CD4-positive, alpha-beta T cell treated with Interleukin-4 for 4 hours (primary cell): ENCODE measurements around the gene OPHN1.
"Not testable (repeated sequence)": the region's sequence is repeated elsewhere in the genome, so short reads cannot be mapped to it uniquely, and the experiment has no call there.

Experiments
- DNase-seq: peaks from one replicate; pipeline ENCODE4 v3.0.0-alpha.2; 2020

The OPHN1 gene

DNA sequence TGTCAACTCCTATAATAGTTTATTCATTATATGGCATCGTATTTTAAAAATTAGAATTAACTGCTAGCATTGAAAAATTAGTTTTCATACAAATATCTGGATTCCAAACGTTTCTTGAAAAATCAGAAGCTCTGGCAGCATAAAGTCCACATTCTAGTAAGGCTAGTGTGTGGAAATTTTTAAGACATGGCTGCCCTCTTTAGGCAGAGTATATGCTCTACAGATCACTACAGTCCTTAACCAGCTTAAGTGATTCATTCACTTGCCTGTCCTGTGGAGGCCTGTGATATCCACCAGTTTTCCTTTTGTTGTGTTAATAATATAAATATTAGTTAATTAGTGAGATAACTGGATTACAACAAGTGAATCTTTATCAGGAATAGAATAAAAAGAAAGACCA, 287.2 kb downstream of the OPHN1 start:
- no peak for DNase-seq

DNA sequence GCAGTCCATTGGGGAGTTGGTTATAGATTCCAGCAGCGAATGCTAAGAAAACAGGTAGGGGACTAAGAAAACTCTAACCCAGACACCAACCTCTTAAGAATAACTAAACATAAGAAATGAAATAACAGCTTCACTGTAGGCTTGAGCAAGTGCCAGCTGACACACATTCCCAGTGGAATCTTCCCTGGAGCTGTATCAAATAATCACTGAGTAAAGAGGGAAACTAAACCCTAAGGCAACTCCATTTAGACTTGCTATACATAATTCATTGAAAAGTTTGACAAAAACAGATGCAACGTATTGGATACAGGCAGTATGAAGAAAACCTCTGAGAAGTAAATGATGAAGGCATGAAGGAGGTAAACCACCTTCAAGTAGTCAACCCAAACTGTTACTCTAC, 293.5 kb downstream of the OPHN1 start:
- no peak for DNase-seq

DNA sequence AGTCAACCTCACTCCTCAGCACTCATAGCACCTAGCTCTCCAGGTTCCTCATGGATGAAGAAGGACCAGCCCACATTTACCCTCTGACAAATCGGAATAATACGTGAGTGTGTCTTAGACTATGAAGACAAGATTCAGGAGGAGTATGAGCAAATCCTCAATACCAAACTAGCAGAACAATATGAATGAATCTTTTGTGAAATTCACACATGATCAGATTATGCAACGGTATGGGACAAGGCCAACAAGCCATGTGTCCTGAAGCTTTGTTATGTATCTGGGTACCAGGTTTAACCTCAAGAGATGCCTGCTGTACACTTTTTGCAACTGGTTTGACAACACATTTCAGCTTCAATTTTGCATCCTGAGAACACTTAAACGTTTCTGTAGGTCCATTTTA, 300.1 kb downstream of the OPHN1 start:
- DNase-seq, result no peak

DNA sequence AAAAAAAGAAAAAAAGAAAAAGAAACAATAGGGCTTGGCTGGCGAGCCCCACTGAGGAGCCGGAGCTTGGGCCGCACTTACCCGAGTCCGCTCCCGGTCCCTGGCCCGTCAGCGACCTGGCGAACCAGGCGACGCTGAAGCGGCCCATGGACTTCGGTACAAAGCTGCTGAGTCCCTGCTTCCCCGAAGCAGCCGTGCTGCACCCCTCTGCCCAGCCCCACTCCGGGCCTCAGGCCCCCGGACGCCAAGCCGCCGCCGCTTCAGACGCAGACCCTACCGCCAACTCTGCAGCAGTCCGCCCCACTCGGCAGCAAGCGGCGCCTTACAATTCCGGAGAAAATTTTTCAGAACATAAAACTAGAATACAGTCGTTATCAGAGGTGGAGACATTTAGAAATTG, 300.5 kb downstream of the OPHN1 start:
- no peak for DNase-seq

DNA sequence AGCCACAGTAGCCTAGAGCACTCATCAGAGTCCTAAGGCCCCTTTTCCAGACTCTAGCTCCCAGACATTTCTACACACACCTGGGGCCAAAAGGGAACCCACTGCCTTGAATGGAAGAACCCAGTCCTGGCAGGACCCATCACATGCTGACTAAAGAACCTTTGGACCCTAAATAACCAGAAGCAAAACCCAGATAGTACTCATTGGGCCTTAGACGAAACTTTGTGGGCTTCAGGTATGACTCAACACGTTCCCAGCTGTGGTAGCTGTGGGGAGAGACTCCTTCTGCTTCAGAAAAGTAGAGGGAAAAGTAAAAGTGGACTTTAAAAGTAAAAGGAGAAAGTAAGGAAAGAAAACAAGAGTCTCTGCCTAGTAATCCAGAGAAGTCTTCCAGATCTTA, 311.5 kb downstream of the OPHN1 start:
- no peak for DNase-seq

DNA sequence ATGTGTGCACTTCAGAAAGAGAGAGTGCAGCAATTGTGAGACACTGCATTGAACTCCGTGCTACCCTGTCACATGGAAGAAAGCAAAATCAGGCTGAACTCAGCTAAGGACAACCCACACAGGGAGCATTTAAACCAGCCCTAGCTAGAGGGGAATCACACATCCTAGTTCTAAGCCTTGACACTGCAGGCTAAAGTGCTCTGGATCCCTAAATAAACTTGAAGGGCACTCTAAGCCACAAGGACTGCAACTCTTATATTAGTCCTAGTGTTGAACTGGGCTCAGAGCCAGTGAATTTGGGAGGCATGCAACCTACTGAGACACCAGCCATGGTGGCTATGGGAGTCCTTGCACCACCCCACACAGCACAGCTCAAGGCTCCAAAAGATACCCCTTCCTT, 311.9 kb downstream of the OPHN1 start:
- DNase-seq, result no peak

DNA sequence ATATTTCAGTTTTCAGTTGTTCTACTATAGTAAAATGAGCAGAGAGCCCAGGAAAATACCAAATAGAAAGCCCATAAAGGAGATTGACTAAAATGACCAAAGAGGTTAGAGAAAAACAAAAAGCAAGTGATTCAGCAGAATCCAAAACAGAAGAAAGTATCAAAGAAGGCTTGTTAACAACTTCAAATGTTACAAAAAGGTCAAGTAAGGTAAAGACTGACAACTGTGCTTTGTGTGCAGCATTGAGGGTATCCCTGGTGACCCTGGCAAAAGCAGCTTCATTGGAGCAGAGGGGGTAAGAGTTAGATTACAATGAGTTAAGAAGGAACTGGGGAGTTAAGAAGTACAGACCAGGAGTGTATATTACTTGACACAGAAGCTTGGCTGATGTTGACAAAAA, 317.9 kb downstream of the OPHN1 start:
- DNase-seq, result no peak

DNA sequence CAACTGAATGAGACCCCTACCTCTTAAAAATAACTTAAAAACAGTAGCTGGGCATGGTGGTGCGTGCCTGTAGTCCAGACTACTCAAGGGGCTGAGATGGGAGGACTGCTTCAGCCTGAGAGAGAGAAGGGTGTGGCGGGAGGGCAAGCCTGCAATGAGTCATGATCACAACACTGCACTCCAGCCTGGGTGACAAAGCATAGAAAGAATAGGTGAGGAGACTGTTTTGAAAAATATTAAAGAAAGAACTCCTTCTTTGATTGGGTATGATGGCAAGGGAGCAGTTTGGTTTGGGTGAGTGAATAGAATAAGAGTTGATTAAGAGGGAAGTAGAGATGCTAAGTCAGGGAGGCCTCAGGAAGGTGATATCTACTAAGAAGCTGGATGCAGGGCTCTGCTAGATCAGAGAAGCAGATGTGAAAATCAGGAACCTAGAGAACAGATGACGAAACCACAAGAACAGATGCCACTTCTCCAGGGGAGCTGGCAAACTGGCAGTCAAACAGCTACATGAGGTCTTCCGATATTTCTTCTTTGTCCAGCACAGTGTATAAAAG, 318.6 kb downstream of the OPHN1 start:
- DNase-seq, result no peak

DNA sequence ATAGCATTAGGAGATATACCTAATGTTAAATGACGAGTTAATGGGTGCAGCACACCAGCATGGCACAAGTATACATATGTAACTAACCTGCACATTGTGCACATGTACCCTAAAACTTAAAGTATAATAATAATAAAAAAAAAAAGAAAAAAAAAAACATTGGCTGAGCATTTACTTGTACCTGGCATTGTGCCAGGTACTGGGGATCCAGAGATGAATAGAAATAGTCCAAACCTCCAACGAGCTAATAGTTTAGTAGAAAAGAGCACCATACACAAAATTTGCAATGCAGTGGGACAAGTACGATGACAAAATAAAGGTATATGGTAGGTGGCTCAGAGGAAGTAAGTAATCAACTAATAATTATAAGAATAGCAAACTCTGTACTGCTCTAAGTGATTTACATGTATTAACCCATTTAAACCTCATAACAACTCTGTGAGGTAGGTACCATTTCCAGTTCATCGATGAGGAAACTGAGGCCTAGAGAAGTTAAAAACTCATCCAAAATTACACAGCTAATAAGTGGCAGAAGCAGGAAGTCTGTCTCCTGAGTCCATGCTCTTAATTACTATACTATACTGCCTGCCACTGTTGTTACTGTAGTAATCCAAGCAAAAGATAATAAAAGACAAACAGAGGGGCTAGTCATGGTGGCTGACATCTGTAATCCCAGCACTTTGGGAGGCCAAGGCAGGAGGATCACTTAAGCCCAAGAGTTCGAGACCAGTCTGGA, 319.3 kb downstream of the OPHN1 start:
- DNase-seq, result no peak

DNA sequence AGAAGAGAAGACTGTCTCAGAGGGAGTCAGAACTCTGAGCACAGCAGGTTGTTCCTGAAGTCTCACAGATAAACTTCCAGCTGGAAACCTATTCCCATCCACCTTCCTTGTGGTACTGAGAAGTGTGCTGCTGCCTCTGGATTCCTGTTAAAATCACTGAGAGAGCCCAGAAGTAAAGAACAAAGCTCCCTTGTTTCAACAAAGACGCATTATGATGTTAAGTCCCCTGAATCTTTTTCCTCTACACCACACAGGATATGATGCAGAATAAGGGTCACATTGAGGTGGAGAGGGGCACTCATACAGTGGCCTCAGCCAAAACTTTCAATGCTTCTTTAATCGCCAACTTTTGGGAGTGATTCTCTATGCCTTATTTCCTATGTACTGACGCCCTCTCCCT, 321.0 kb downstream of the OPHN1 start:
- no peak for DNase-seq

DNA sequence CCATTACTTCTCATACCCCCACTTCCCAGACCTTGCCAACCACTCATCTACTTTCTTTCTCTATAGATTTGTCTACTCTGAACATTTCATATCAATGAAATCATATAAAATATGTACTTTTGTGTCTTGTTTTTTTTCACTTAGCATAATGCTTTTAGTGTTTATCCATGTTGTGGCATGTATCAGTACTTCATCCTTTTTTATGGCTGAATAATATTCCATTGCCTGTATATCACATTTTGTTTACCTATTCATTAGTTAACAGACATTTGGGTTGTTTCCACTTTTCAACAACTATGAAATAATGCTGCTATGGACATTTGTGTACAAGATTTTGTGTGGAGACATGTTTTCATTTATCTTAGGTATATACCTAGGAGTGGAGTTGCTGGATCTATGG, 324.1 kb downstream of the OPHN1 start:
- no peak for DNase-seq

DNA sequence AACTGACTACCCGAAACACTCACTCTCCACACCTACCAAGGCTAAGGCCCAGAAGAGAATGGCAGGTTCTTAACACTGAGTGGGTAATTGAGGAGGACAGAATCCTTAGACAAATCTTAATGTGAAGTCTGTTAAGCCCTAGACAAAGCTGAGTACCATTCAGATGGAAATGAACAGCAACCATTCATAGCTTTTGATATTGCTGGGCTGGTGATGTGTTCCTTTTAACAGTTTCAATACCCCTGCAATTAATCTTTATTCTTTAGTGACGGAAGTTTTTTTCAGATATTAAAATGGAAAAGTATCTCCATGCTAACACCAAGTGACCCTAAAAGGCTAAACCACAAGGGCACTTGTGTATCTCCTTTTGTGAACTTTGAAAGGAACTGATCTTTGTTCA, 334.9 kb downstream of the OPHN1 start:
- no peak for DNase-seq

DNA sequence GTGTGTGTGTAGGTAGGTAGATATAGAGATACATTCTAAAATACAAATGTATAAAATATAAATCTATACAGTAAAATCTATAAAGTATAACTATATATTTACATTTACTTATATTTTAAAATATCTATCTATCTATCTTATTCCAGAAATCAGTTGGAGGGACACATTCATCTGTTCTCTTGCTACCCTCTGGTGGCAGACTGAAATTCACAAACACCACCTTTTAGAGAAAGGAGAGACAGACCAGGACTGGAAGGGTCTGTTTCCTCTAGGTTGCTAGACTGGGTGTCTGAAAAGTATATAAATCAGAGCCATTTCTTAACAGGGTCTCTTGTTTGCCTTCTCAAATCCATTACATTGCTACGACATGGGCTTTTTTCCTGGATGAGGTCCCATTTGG, 343.0 kb downstream of the OPHN1 start:
- no peak for DNase-seq

DNA sequence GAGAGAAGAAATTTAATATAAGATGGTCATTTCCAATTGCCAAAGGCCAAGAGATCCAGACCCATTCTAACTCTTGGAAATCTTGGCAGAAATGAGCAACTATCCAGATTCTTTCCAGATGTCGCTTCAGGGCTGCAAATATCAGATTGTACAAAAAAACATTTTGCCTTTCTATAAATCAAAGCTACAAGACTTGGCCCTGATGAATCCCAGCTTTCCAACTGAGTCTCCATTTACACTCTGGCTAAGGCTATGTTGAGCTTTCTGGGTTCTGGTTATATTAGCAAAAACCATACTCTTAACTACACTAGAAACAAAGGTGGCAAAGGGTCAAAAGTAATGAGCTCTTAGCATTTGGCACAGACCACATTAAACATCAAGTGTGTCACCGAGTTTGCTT, 345.8 kb downstream of the OPHN1 start:
- no peak for DNase-seq

DNA sequence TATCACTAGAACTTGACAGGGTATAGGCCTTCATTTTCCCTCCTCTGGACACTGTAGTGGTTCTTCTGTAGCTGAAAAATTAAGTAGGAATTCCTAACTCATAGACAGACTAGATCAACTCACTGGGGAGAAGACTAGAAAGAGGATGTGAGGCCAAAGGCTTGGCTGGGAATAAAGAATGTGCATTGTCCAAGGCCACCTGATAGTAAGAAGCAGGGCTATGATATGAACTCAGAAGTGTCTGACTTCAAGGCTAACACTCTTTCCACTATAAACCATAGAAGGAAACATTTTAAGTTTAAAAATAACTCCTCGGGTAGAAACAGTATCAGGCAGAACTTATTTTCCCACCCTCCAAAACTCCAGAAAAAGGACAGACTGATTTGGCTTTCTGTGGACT, 346.6 kb downstream of the OPHN1 start:
- no peak for DNase-seq

DNA sequence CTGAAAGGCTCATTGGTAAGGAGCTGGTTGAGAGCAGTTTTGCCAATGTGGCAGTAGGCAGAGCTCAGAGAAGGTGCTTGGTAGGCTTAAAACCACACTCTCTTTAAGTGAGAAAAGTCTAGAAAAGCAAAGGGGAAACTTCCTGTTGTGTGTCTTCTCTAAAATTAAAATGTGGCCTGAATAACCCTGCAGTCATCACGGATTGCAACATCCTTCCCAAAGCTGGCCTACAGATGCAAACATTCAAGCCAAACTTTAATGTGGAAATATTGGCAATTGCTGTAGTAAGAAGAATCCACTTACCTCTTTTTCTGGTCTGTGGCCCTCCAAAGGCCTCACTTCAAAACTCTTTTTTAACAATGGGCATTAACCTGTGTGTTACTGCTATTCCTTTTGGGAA, 348.5 kb downstream of the OPHN1 start:
- DNase-seq, result no peak

DNA sequence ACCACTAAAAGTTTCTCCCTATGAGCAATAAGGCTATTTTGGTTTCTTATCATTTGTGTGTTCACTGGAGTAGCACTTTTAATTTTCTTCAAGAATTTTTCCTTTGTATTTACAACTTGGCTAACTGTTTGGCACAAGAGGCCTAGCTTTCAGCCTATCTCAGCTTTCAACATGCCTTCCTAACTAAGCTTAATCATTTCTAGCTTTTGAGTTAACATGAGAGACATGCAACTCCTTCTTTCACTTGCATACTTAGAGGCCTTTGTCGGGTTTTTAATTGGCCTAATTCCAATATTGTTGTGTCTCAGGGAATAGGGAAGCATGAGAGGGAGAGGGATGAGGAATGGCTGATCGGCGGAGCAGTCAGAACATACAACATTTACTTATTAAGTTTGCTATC, 349.8 kb downstream of the OPHN1 start:
- no peak for DNase-seq

DNA sequence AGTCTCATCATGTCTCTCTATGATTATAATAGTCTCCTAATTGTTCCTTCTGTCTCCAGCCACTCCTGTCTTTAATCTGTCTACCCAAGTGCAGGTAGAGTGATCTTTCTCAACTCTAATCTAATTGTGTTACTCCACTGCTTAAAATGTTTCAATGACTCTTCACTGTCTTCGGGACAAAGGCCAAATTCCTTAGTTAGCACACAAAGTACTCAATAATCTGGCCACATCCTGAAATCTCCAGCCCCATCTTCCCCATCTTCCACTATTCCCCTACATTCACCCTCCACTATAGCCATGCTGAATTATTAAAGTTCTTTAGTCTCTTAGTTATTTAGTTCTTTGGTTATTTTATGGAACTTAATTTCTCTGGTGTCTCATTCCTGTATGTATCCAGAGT, 353.3 kb downstream of the OPHN1 start:
- DNase-seq, result no peak

DNA sequence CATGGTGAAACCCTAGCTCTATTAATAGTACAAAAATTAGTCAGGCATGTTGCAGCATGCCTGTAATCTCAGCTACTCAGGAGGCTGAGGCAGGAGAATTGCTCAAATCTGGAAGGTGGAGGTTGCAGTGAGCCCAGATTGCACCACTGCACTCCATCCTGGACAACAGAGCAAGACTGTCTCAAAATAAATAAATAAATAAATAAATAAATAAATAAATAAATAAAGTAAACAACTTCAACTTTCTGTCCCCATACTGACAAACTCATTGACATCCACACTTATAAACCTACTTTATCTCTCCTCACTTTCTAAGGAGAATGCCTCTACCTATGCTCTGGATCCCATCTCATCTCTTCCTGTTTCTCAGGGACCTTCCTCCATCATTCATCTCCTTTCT, 354.5 kb downstream of the OPHN1 start:
- DNase-seq, result not testable (repeated sequence)

DNA sequence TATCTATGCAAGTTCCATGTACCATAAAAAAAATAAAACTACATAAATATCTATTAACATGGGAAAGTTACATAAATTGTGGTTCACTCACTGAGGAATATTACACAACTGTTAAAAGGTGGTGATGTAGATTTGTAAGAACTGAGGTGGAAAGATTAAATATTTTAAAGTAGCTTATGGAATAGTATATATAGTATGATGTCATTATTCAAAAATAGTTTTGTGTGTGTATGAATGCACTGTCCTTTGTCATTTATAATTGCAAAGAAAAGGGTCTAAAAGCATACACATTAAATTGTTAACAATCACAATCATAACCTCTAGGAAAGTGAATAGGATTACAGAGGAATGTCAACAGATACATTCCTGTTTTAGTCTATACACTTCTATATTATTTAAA, 355.9 kb downstream of the OPHN1 start:
- no peak for DNase-seq

DNA sequence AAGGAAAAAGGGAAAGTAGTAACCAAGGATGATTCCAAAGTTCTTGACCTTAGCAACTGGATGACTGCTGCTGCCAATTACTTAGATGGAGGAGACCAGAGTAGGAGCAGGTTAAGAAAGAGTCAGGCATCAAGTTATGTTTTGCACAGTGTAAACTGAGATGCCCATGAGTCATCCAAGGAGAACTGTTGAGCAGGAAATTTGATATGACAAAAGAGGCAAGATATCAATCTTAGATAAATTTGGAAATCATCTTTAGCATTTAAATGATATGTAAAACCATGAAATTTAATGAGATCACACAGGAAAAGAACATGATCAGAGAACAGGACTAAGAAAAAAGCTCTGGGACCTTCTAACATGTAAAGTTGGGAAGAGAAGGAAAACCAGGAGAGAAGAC, 361.3 kb downstream of the OPHN1 start:
- DNase-seq, result no peak

DNA sequence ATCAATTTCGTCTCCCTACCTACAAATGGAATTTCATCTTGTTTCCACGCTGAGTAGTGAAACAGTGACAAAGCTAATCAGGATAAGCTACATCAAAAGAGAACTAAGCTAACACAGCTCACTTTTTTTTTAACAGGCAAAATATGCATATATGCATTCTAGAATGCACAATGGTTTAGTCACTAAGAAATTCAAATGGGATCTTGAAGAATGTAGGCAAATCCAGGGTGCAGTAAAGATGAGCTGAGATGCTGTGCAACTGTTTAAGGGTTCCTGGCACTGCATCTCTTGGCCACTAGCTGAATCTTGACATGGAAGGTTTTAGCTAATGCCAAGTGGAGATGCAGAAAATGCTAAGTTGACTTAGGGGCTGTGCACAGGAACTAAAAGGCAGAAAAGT, 363.2 kb downstream of the OPHN1 start:
- not testable (repeated sequence) for DNase-seq

DNA sequence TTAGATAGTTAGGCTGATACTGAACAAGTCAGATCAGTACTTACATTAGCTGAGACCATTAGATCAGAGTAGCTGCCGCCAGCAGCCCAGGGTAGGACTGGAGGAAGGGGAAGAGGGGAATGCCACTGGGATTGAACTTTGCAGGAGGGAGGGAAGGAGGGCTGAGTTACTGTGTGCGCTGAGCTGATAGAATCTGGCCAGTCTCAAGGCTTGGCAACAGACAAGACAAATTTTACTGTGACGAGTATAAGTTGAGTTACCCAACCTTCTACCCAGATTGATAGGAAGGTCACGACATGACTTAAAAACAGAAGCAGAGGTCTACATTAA, 372.1 kb downstream of the OPHN1 start:
- no peak for DNase-seq

DNA sequence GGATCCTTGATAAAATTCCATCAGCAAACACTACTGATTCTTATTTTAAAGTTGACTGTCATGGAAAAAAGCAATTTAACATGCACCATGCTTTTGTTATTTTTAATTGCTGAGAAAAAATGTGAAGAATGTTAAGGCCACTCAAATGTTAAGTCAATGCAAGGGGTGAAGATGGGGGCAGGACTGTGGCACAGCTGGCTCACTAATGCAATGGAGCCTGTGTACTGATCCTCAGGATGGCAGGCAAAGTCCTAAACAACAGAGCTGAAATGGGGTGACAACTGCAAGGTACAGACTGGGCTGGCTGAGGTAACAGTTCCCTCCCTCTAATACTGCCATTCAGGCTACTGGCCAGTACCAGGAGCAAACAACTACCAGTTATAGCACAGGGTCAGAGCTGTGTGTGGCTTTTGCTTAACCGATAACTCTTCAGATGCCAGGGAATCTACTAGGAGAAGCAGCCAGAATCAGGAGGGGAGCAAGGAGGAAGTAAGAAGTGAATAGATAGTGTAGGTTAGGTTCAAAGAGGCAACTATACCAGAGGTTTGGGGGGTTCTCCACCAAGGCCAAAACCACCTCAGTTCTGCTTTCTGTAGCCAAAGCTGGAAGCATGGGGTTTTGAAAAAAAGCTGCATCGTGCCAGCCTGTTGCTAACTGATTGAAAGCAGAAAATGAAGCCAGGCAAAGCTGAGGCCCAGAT, 372.6 kb downstream of the OPHN1 start:
- DNase-seq, result no peak

DNA sequence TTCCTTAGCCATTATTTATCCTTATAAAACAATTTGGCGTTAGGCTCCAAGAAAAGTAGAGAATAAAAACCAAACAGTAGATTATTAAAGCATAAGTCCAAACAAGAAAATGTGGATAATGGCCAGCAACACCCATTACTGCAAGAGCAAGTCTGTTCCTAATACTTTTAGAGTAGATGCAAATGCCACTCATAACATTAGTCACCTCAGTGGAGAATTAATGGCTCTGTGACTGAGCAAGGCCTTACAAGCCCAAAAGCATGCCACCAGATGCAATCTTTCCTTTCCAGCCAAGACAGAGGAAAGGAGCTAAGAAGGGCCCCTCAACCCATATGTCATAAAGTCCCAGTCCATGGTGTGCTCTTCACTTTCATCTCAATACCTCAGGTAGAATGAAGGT, 373.8 kb downstream of the OPHN1 start:
- DNase-seq, result no peak
